Hematopoietic multipotent progenitor cell (in vitro differentiated cells): Measurements from ENCODE around the gene ABCF3. TPM values are rescaled to one million over a fixed set of nuclear protein-coding genes. Genes with fewer than 3 reads are reported as not detected.

Experiments used
- DNase-seq, 3 donors: peaks; one replicate each; pipeline ENCODE4 v3.0.0-alpha.2; 2011 to 2015; ENCODE audit warnings: low read depth in 2 of 3, low spot score in 2 of 3
- total RNA-seq: library from RNA; depleted of rRNA; stranded (reverse); fragments of >200 nt; gene quantifications from one replicate; pipeline ENCODE4 v1.2.3, GENCODE V29; 2012

ABCF3 gene
- total RNA-seq, 1 donor: 53.9 TPM

- peak; percentile 99 to 100 (median 100) for DNase-seq
Observed at GRCh38 chr3:184185461-184186183, 377 bp upstream of the ABCF3 start.

- no peak for DNase-seq
Observed at GRCh38 chr3:184186902-184187207, 856 bp downstream of the ABCF3 start.

GRCh38 chr3:184188080-184188479, 2.1 kb downstream of the ABCF3 start:
- DNase-seq: no peak

- DNase-seq: no peak
Observed at GRCh38 chr3:184189421-184189820, 3.4 kb downstream of the ABCF3 start.

- no peak for DNase-seq
Observed at GRCh38 chr3:184192889-184193288, 6.9 kb downstream of the ABCF3 start.

- no peak for DNase-seq
Observed at GRCh38 chr3:184193991-184194539, 8.1 kb downstream of the ABCF3 start.

- no peak for DNase-seq
Observed at GRCh38 chr3:184196536-184196935, 10.5 kb downstream of the ABCF3 start.

- no peak for DNase-seq
Observed at GRCh38 chr3:184198509-184198908, 12.5 kb downstream of the ABCF3 start.

GRCh38 chr3:184200825-184201224, 14.8 kb downstream of the ABCF3 start:
- DNase-seq: no peak

- no peak for DNase-seq
Observed at GRCh38 chr3:184203526-184203925, 17.5 kb downstream of the ABCF3 start.

- no peak for DNase-seq
Observed at GRCh38 chr3:184209146-184209923, 23.3 kb downstream of the ABCF3 start.

GRCh38 chr3:184211297-184211696, 25.3 kb downstream of the ABCF3 start:
- no peak for DNase-seq

GRCh38 chr3:184211718-184212117, 25.7 kb downstream of the ABCF3 start:
- DNase-seq: no peak

- no peak for DNase-seq
Observed at GRCh38 chr3:184218814-184219213, 32.8 kb downstream of the ABCF3 start.

GRCh38 chr3:184222521-184222920, 36.5 kb downstream of the ABCF3 start:
- no peak for DNase-seq

- no peak for DNase-seq
Observed at GRCh38 chr3:184223946-184224345, 37.9 kb downstream of the ABCF3 start.

GRCh38 chr3:184227481-184227935, 41.5 kb downstream of the ABCF3 start:
- peak in 2 of 3 donors; percentile 37 to 62 for DNase-seq

- DNase-seq: no peak
Observed at GRCh38 chr3:184228376-184229137, 42.6 kb downstream of the ABCF3 start.

- peak in 2 of 3 donors; percentile 71 to 76 for DNase-seq
Observed at GRCh38 chr3:184229394-184230080, 43.5 kb downstream of the ABCF3 start, which contains the start of gene VWA5B2. TSS of gene VWA5B2 (plus strand) at chr3:184229585. CDS start at chr3:184230529, 944 bp downstream.

GRCh38 chr3:184230081-184230602, 44.1 kb downstream of the ABCF3 start:
- DNase-seq: peak in 2 of 3 donors; percentile 36 to 44
